Skin of body (tissue), 2 donors: ENCODE data around the gene CDON. TPM values are rescaled to one million over a fixed set of nuclear protein-coding genes. Genes with fewer than 3 reads are reported as not detected.
A peak's percentile ranks its signal among the peaks of the same experiment; 100 is the strongest.

Source experiments
- DNase-seq: peaks from one replicate; lab custom pipeline; 2025; lab: John Stamatoyannopoulos, UW
- total RNA-seq: library from RNA; depleted of rRNA; stranded (reverse); fragments of >200 nt; gene quantifications from one replicate; pipeline ENCODE4 v1.2.3, GENCODE V29; 2014

CDON gene
- total RNA-seq, 1 donor from 2014 or later = 71.8 TPM

DNA sequence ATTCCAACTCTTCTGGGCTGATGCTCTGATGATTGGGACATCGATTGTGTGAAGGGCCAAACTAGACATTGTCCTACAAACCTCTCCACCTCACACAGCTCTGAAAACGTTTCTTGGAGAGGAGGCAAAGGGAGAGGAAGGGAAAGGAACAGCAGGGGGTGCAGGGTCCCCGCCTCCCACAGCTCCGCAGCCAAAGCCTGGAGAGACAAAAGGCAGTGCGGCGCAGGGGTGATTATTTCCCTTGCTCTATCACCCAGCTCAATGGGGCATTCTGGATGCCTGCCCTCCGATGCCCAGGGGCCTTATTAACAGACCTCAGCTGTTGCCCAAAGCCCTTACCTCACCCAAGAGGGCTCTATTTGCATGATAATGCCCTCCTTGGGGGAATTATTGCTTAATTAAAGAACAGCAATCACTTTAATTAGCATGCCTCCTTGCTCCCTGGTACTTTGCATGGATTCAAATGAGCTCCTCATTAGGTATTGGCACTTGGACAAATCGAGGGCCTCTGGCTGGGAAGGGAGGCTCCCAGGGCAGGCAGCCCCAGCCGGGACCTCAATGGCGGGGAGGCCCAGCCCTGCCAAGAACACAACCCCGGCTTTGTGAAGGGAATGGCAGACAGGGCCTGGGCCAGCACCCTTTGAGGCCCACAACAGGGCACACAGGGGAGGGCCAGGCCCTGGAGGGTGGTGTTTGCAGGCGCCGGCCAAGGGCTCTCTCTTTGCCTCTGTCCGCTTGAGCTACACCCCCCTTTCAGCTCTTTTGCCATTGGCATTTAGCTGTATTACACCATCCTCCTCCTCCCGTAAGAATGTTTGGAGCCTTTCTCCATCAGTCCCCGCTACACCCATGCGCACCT is 19.8 kb upstream of the CDON start:
- DNase-seq = no peak

- DNase-seq = no peak
These were observed 19.2 kb upstream of the CDON start for GRCh38 chr11:126081915-126082250.

- DNase-seq = peak; percentile 40
These were observed 17.7 kb upstream of the CDON start for GRCh38 chr11:126080161-126080941.

DNA sequence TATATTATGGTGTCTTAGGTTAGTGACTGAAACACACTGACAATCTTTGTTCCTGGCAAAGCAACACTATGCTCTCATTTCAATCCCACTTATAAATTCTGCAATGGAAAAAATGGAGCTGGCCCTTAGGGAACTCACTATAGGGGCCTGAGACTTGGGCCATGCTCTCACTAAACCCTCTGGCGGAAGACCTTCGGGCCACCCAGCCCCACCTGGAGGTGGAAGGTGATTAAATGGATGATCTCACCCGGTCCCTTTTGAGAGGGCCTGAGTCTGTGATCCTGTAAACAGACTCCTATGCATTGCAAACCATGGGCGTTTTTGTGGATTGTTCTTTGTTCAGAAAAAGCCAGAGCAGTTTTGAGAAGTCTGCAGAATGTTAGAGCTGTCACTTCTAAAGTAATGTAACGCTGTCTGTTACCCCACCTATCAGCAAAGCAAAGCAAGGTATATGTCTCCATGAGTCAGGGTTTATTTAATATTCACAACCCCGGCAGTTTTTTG is 17.0 kb upstream of the CDON start:
- DNase-seq = no peak

GRCh38 chr11:126076641-126077040 is 14.0 kb upstream of the CDON start:
- no peak for DNase-seq

DNA sequence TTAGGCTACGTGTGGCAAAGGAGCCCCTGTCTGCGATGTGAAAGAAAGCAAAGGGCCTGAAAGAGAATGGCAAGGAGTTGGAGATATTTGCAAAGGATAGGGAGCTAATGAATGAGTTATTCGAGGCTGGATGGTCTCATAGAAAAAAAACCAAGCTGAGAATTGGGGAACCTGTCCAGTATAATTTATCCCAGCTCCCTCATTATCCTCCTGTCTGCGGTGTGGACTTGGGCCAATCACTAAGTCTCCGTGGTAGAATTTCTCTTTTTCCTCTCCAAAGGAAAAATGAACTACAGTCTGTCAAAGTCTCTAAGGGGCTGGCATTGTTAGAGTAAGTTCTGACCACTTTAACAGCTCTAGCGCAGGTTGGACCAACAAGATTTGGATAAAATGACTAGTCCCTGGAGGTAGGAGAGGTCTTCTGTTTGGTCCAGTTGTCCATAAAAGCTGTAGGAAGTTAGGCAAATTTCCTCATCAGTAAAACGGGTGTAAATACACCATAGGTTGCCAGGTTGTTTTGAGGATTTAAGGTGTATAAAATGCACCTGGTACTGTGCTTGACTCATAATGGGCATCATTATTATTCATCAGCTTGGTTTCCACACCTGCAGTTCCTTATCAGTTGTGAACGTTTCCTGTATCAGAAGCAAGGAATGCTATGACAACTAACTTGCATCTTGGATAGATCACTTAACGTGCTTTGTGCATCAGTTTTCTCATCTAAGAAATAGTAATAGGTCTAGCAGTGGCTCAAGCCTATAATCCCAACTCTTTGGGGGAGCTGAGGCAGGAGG is 10.3 kb upstream of the CDON start:
- no peak for DNase-seq

DNA sequence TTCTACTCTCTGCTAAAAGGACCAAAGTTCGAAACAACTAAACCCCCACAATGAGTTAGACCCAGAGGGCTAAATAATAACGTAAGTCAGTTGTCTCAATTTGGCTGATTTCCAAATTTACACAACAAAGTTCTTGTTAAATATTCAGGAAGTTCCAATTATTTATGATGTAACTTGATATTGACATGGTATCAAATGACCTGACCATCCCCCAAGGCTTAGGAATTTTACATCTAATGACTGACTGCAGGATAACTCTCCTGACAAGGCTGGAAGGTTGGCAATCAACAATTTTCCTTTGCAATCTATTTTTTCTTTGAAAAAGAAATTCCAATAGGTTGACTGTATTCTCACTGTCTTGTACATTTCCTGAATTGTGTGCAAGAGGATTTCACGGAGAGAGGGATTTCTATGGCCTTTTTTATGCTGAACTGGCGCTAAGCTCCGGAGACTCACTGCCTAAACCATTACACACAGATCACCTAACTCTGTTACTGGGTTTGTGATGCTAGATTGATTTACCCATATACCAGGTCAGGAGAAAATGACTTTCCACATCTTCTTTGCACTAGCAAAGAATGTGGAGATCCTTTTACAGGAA is 9.6 kb upstream of the CDON start:
- no peak for DNase-seq

DNA sequence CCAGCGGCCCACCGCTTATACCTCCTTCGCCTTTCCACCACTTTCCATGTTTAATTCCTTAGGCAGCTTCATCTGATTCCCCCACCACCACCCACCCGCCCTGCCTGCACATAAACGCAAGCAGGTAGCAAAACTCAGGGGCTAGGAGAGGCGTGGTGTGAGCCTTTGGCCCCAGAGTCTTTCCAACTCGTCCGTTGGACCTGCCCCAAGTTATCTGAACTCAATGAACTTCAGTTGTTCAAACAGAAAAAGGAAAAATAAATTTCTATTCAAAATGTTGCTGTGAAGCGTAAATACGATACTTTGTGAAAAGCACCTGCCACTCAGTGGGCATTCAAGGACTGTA is 814 bp upstream of the CDON start:
- no peak for DNase-seq

DNA sequence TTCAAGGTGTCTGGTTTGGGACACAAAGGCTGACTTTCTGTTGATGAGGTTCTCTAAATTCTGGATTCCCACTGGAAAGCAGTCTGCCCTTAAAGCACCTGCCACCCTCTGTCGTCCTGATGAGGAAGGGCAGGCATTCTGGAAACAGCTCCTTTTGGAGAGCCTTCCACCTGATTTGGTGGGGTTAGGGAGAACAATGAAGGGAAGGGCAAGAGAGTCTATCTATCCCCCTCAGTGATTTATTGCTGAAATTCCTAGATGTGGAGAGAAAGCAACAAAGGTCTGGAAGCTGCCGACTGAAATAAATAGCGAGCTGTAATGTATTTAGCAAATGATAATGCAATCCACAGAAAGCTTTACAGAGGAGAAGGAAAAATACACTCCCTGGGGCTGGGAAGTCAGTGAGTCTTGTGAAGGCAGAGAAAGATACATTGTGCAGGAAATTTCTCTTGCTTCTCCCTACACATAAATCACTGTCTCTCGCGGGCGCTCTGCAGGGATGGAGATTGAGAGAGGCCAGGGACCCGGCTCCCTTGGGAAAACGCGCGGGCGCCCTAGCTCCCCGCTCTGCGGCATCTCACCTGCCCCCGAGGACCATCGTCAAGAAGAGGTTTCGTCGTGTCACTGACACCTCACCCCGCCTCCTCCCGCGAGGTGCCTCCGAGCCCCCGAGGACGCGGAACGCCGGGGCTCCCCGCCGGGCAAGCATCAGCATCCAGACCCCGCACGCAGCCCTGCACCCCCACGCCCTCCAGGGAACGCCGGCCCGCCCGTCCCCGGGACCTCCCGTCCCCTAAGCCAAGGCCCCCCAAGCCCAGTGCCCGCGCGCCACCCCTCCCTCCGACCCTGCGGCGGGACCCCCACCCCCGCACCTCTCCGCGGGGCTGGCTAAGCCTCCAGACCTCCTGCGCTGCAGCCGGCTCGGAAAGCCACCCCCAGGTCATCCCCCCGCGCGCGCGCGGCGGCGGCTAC is 673 bp downstream of the CDON start:
- peak; percentile 34 for DNase-seq

DNA sequence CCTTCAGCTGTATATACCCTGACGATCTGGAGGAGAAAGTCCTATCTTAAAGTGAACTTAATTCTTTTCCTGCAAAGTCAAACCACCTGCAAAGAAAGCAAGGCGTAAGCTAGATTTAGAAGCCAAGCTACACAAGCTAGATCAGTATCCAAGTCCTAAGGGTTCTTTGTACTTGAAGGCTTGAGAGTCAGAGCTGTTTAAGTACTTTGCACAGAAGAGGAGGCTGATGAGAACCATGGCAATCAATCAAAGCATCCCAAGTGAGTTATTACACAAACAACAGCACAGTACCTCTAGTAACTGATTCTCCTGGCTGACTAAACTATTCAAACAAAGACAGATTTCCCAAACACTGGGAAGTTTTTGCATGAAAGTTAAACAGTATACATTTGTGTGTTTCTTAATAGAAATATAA is 1.9 kb downstream of the CDON start:
- DNase-seq = peak; percentile 71

- peak; percentile 81 for DNase-seq
These were observed 3.4 kb downstream of the CDON start for GRCh38 chr11:126059238-126059781.

- DNase-seq = no peak
These were observed 4.4 kb downstream of the CDON start for GRCh38 chr11:126058105-126058874.

- no peak for DNase-seq
These were observed 7.8 kb downstream of the CDON start for GRCh38 chr11:126054882-126055281.

DNA sequence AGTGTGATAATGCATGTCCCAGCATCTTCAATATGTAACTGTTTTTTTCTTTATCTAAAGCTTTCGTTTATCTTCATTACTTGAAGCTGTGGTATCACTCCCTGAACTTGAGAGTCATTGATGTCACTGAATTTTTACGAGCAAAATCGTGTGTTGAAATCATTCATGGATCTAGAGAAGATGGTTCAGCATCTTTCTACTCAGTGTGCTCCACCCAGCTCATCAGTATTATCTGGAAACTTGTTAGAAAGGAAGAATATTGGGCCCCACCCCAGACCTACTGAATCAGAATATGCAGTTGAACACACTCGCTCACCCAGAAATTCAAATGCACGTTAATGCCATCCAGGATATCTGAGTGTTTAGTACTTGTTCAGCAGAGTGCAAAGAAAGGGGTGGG is 8.3 kb downstream of the CDON start:
- DNase-seq = peak; percentile 53

DNA sequence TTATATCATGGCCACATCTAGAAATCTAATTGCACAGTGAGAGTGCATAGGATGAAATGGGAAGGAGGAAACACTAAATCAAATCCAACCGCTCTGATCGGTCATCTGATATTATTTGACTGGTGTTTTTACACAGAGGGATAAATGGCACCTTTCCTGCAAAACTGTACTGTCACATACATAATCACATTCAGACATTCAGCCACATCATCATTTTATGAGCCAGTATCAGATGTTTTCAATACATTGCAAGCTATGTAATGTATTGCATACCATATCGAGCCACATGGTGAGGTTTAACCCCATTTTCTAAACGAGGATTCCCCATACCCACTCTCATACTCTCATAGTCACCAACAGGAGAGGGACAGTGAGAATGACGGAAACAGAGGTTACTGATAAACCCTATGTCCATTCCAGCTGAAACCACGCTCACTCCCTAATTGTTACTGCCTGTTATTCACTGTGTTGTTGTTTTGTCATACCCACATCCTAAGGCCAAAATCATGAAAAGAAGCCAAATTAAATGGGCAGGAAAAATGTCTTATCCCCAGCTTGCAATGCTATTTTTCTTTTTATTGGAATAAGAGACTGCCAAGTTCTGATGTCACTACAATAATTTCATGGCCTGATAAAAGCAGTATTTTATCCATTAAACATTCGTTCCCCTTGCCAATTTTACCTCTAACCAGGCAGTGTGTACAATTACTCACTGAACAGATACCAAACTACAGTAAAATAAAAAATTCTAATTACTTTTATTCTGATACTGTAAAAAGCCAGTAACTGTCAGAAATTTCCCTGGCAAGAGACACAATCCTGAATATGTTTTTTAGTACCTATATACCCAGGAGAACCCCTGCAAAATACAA is 9.0 kb downstream of the CDON start:
- DNase-seq = peak; percentile 95

DNA sequence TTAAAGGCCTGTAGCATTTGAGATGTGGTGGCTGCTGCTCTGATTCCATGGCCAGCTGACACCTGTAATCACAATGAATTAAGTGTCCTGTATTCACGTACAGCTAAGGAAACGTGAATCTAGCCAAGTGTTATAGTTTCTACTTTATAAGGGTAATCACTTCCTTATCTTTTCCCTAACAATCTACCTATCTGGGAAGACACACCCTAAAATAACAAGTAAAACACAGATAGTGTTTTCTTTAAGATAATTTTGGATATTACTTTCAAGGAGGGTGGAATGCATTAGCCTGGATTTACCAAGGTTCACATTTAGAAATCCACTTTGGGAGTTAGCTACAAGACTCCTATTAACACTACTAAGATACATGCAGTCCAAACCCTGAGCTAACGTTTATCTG is 11.5 kb downstream of the CDON start:
- no peak for DNase-seq

GRCh38 chr11:126049159-126049558 is 13.5 kb downstream of the CDON start:
- DNase-seq = no peak

DNA sequence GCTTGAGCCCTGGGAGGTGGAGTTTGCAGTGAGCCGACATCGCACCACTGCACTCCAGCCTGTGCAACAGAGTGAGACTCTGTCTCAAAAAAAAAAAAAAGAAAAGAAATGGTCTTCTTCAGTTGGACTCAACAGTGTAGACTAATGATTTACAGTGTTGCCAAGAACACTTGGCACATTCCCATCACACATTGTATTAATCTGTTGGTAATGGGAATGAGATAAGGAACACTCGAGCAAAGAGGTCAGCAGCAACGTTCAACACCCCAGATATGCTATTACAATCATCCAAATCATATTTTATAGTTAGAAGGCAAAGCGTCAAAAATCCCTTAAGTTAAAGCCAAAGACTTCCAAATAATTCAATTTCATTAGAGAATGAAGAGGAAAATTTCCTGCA is 14.5 kb downstream of the CDON start:
- peak; percentile 75 for DNase-seq
